ENCODE measurements around the gene PSG2. TPM values are rescaled to one million over a fixed set of nuclear protein-coding genes. Genes with fewer than 3 reads are reported as not detected.

The PSG2 gene
- not detected for total RNA-seq

GRCh38 chr19:43082601-43083000, at the start of gene PSG2:
Gene PSG2 (minus strand): TSS chr19:43082701. CDS start chr19:43082569, 132 bp downstream.

GRCh38 chr19:43026369-43026768, 56.1 kb downstream of the PSG2 start, which contains the start of gene PSG11:
Gene PSG11 (minus strand): TSS chr19:43026469. CDS start chr19:43026372, 97 bp downstream.

Other genes with a start within 250 kb of the PSG2 start
- gene PSG1, start 203.0 kb downstream of the PSG2 start, total RNA-seq, result not detected
- not detected for gene PSG6, start 164.8 kb downstream of the PSG2 start, total RNA-seq
- gene PSG7, start 145.5 kb downstream of the PSG2 start, total RNA-seq, result not detected
- gene PSG11, start 56.2 kb downstream of the PSG2 start, total RNA-seq, result not detected
- gene PSG5, start 103.8 kb upstream of the PSG2 start, total RNA-seq, result not detected
- not detected for gene PSG4, start 122.9 kb upstream of the PSG2 start, total RNA-seq
- gene PSG9, start 186.8 kb upstream of the PSG2 start, total RNA-seq, result not detected

Data from camera-type eye (tissue), 1 donor.